Neuronal stem cell (in vitro differentiated cells): ENCODE results near the gene HOXB13. TPM values are rescaled to one million over a fixed set of nuclear protein-coding genes. Genes with fewer than 3 reads are reported as not detected.

Source experiments
- DNase-seq: peaks from one replicate; pipeline ENCODE4 v3.0.0-alpha.2; 2013; ENCODE audit warnings: low spot score
- H2AFZ ChIP-seq: one replicate; pipeline ENCODE4 v1.6.1; 2013; ENCODE audit warnings: mild to moderate bottlenecking, low read length, inconsistent platforms
- H2AK5ac ChIP-seq: 2 replicates; pipeline ENCODE4 v1.6.1; 2013; ENCODE audit warnings: low read depth, mild to moderate bottlenecking, inconsistent platforms, low read length, moderate library complexity, mixed read lengths
- H2BK120ac ChIP-seq: 2 replicates; pipeline ENCODE4 v1.6.1; 2013; ENCODE audit warnings: low read depth, mild to moderate bottlenecking, inconsistent platforms, low read length, moderate library complexity, mixed read lengths
- H2BK12ac ChIP-seq: one replicate; pipeline ENCODE4 v1.6.1; 2013; ENCODE audit warnings: low read length, inconsistent platforms
- H2BK15ac ChIP-seq: 2 replicates; pipeline ENCODE4 v1.6.1; 2013; ENCODE audit warnings: mild to moderate bottlenecking, low read length, inconsistent platforms, mixed read lengths
- H2BK5ac ChIP-seq: one replicate; pipeline ENCODE4 v1.6.1; 2013; ENCODE audit warnings: inconsistent platforms, mild to moderate bottlenecking, low read length, moderate library complexity
- H3K14ac ChIP-seq: one replicate; pipeline ENCODE4 v1.6.1; 2013; ENCODE audit warnings: low read length, inconsistent platforms
- H3K18ac ChIP-seq: 2 replicates; pipeline ENCODE4 v1.6.1; 2013; ENCODE audit warnings: low read length, inconsistent platforms
- H3K23ac ChIP-seq: 2 replicates; pipeline ENCODE4 v1.6.1; 2013; ENCODE audit warnings: low read depth, mild to moderate bottlenecking, mixed read lengths, low read length, inconsistent platforms; ENCODE audit not compliant: poor library complexity
- H3K27ac ChIP-seq: replicated peaks from 3 replicates; pipeline ENCODE4 v1.5.1; 2013; ENCODE audit warnings: low read length, inconsistent platforms
- H3K27me3 ChIP-seq, 3 experiments: 2 replicates each; pipeline ENCODE4 v1.6.1; 2013; ENCODE audit warnings: low read length in 3 of 3, mild to moderate bottlenecking in 2 of 3, inconsistent platforms in 1 of 3, low read depth in 1 of 3, mixed read lengths in 1 of 3, moderate library complexity in 1 of 3; ENCODE audit not compliant: control insufficient read depth in 3 of 3, insufficient read depth in 3 of 3
- H3K36me3 ChIP-seq, 2 donors: replicated peaks in 1 of 2; 2 replicates each; pipeline ENCODE4 v1.6.1; 2013; ENCODE audit warnings: low read length in 2 of 2; ENCODE audit not compliant: control insufficient read depth in 2 of 2, insufficient read depth in 2 of 2
- H3K4ac ChIP-seq: 2 replicates; pipeline ENCODE4 v1.6.1; 2013; ENCODE audit warnings: inconsistent platforms, mild to moderate bottlenecking, low read length, moderate library complexity
- H3K4me1 ChIP-seq, 2 donors: 1 replicate in 1 of 2; 2 replicates in 1 of 2; pipeline ENCODE4 v1.6.1; 2013; ENCODE audit warnings: low read length in 2 of 2, low read depth in 1 of 2; ENCODE audit not compliant: control insufficient read depth in 2 of 2, insufficient read depth in 1 of 2
- H3K4me2 ChIP-seq: one replicate; pipeline ENCODE4 v1.6.1; 2013; ENCODE audit warnings: mild to moderate bottlenecking, low read length, inconsistent platforms; ENCODE audit not compliant: insufficient read depth, poor library complexity, severe bottlenecking
- H3K4me3 ChIP-seq, 2 donors: 2 replicates each; pipeline ENCODE4 v1.5.1; 2013; ENCODE audit warnings: low read length in 2 of 2, mild to moderate bottlenecking in 2 of 2, inconsistent platforms in 1 of 2, moderate library complexity in 1 of 2
- H3K79me1 ChIP-seq: one replicate; pipeline ENCODE4 v1.6.1; 2013; ENCODE audit warnings: low read depth, mild to moderate bottlenecking, inconsistent platforms, low read length, moderate library complexity
- H3K9ac ChIP-seq: one replicate; pipeline ENCODE4 v1.6.1; 2013; ENCODE audit warnings: mild to moderate bottlenecking, low read depth, low read length, inconsistent platforms; ENCODE audit not compliant: poor library complexity
- H3K9me3 ChIP-seq, 2 donors: replicated peaks in 1 of 2; 2 replicates each; pipeline versions ENCODE3 to v1.6.1; 2013; ENCODE audit warnings: low read length in 2 of 2, mild to moderate bottlenecking in 2 of 2, inconsistent platforms in 1 of 2, low read depth in 1 of 2, mixed read lengths in 1 of 2, moderate library complexity in 1 of 2; ENCODE audit not compliant: control insufficient read depth in 2 of 2, insufficient read depth in 1 of 2
- H4K8ac ChIP-seq: one replicate; pipeline ENCODE4 v1.6.1; 2013; ENCODE audit warnings: low read depth, mild to moderate bottlenecking, inconsistent platforms, low read length, moderate library complexity
- H4K91ac ChIP-seq: one replicate; pipeline ENCODE4 v1.6.1; 2013; ENCODE audit warnings: low read length, low read depth, mild to moderate bottlenecking, inconsistent platforms; ENCODE audit not compliant: poor library complexity
- WGBS, 2 donors: extraction: QIAGEN DNeasy Blood & Tissue Kit; methylation state at CpG; one replicate each; pipeline ENCODE4 v1.1.7; 2013; ENCODE audit warnings: missing lambda C conversion rate in 2 of 2, mixed read lengths in 1 of 2; ENCODE audit not compliant: insufficient read length in 2 of 2, insufficient replicate concordance in 1 of 2; ENCODE audit errors: extremely low coverage in 2 of 2; 5-methylcytosine and 5-hydroxymethylcytosine counted together
- polyA plus RNA-seq, 2 experiments: library from polyadenylated mRNA; stranded (reverse); fragments of 200-250 nt; gene quantifications; one replicate each; pipeline ENCODE4 v1.2.3, GENCODE V29; 2013

HOXB13 gene
- polyA plus RNA-seq (2013, experiment 1 of 2) = not detected
- not detected for polyA plus RNA-seq (2013, experiment 2 of 2)

GRCh38 chr17:48728232-48729231, at the start of gene HOXB13:
HOXB13 (minus strand) TSS chr17:48728750; CDS start chr17:48728593, 157 bp downstream.
- Histone ChIP-seq H2BK5ac (no peak within 1 kb of the TSS), H2AK5ac (no peak within 1 kb of the TSS), H3K9ac (no peak within 1 kb of the TSS), H3K4me1 (no peaks in the 10 kb centered on the region), H3K27ac (no peak within 1 kb of the TSS), H4K8ac (no peak within 1 kb of the TSS), H3K27me3 (peaks cover 62 to 99% (median 96%) of the 10 kb centered on the region in 3 experiments), H3K23ac (no peak within 1 kb of the TSS), H2BK15ac (no peak within 1 kb of the TSS), H2AFZ (peak within 1 kb of the TSS; percentile 80), H3K36me3 (no peaks in the 10 kb centered on the region), H3K4me2 (peak within 1 kb of the TSS; percentile 41), H3K18ac (peak within 1 kb of the TSS; percentile 72), H2BK120ac (no peak within 1 kb of the TSS), H2BK12ac (no peak within 1 kb of the TSS), H3K9me3 (peaks cover 0 to 7% of the 10 kb centered on the region in 2 donors), H3K4ac (no peak within 1 kb of the TSS), H4K91ac (no peak within 1 kb of the TSS), H3K4me3 (no peak within 1 kb of the TSS), H3K79me1 (no peaks in the 10 kb centered on the region), H3K14ac (no peak within 1 kb of the TSS)
- no CpG with 5 or more reads among the region's 55 CpGs for WGBS, 2 donors
- no peak for DNase-seq

GRCh38 chr17:48776602-48777001, 48.1 kb upstream of the HOXB13 start:
- no peak overlapping the region for H2BK15ac ChIP-seq
- no peaks in the 10 kb centered on the region for H3K36me3 ChIP-seq
- H3K4me2 ChIP-seq = no peak overlapping the region
- no peak overlapping the region for H3K4me3 ChIP-seq
- no peaks in the 10 kb centered on the region for H3K9me3 ChIP-seq
- no peak overlapping the region for H3K23ac ChIP-seq
- no peak overlapping the region for H2BK120ac ChIP-seq
- H2BK12ac ChIP-seq = no peak overlapping the region
- no peak overlapping the region for H2BK5ac ChIP-seq
- H3K9ac ChIP-seq = no peak overlapping the region
- H3K27ac ChIP-seq = no peak overlapping the region
- H3K14ac ChIP-seq = no peak overlapping the region
- H4K91ac ChIP-seq = no peak overlapping the region
- no peak for DNase-seq
- no peaks in the 10 kb centered on the region for H3K79me1 ChIP-seq
- no peak overlapping the region for H3K4ac ChIP-seq
- no peak overlapping the region for H2AFZ ChIP-seq
- no peak overlapping the region for H3K18ac ChIP-seq
- H2AK5ac ChIP-seq = no peak overlapping the region
- no peak overlapping the region for H4K8ac ChIP-seq
- H3K4me1 ChIP-seq = no peaks in the 10 kb centered on the region
- H3K27me3 ChIP-seq = peaks cover 0 to under 1% (median 0%) of the 10 kb centered on the region in 3 experiments

DNA sequence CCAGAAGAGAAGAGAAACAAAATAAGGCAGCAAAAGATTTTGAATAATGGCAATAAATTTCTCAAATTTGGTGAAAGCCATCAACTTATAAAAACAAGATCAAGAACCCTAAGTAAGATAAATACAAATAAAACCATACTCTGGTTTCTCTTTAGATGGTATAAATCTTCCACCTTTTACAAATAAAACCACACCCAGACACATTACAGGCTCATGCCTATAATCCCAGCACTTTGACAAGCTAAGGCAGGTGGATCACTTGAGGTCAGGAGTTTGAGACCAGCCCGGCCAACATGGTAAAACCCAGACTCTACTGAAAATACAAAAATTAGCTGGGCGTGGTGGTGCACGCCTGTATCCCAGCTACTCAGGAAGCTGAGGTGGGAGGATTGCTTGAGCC, 44.7 kb upstream of the HOXB13 start:
- no peaks in the 10 kb centered on the region for H3K4me1 ChIP-seq
- H2BK15ac ChIP-seq = no peak overlapping the region
- no peaks in the 10 kb centered on the region for H3K36me3 ChIP-seq
- H3K4ac ChIP-seq = no peak overlapping the region
- peaks cover 0 to 10% (median 0%) of the 10 kb centered on the region in 3 experiments for H3K27me3 ChIP-seq
- no peak overlapping the region for H3K14ac ChIP-seq
- WGBS, 2 donors = no CpG with 5 or more reads among the region's 3 CpGs
- no peak overlapping the region for H3K18ac ChIP-seq
- no peak overlapping the region for H2AK5ac ChIP-seq
- H3K9me3 ChIP-seq = no peaks in the 10 kb centered on the region
- H2BK120ac ChIP-seq = no peak overlapping the region
- H2AFZ ChIP-seq = no peak overlapping the region
- H3K23ac ChIP-seq = no peak overlapping the region
- H2BK12ac ChIP-seq = no peak overlapping the region
- no peak overlapping the region for H3K9ac ChIP-seq
- no peak overlapping the region for H3K4me3 ChIP-seq
- no peak overlapping the region for H3K4me2 ChIP-seq
- no peak overlapping the region for H4K8ac ChIP-seq
- no peak overlapping the region for H4K91ac ChIP-seq
- no peak overlapping the region for H3K27ac ChIP-seq
- no peak for DNase-seq
- no peak overlapping the region for H2BK5ac ChIP-seq
- H3K79me1 ChIP-seq = no peaks in the 10 kb centered on the region

DNA sequence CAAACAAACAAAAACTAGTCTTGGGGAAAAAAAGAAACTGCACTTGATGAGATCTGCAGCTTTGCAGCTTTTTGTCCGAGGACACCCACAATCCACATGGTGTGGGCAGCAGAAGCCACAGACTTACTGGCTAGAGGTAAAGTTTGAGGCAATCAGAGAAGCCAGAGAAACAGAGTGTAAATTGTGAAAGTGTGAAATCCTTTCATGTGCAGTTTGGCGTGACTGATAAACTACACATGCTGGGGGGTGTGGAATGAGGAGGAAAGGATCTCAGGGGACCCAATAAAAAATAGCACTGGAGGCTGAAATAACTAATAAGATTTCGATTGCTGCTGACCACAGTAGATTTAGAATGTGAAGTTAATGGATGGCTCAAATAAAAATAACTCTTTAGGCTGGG, 42.4 kb upstream of the HOXB13 start:
- no peak overlapping the region for H3K18ac ChIP-seq
- no peak overlapping the region for H3K14ac ChIP-seq
- H2BK5ac ChIP-seq = no peak overlapping the region
- peaks cover 0 to 13% (median 0%) of the 10 kb centered on the region in 3 experiments for H3K27me3 ChIP-seq
- H2BK12ac ChIP-seq = no peak overlapping the region
- H2AFZ ChIP-seq = no peak overlapping the region
- H4K8ac ChIP-seq = no peak overlapping the region
- no CpG with 5 or more reads among the region's 3 CpGs for WGBS, 2 donors
- no peak overlapping the region for H3K27ac ChIP-seq
- no peak overlapping the region for H2BK120ac ChIP-seq
- no peak overlapping the region for H3K23ac ChIP-seq
- H3K4me3 ChIP-seq = no peak overlapping the region
- H3K4me1 ChIP-seq = no peaks in the 10 kb centered on the region
- no peak overlapping the region for H3K4me2 ChIP-seq
- no peak overlapping the region for H3K4ac ChIP-seq
- no peaks in the 10 kb centered on the region for H3K9me3 ChIP-seq
- H3K36me3 ChIP-seq = no peaks in the 10 kb centered on the region
- H4K91ac ChIP-seq = no peak overlapping the region
- H3K9ac ChIP-seq = no peak overlapping the region
- H3K79me1 ChIP-seq = no peaks in the 10 kb centered on the region
- no peak overlapping the region for H2BK15ac ChIP-seq
- no peak overlapping the region for H2AK5ac ChIP-seq
- DNase-seq = no peak
